K562 (cell line): ENCODE measurements around the gene KCNAB1. TPM values are rescaled to one million over a fixed set of nuclear protein-coding genes. Genes with fewer than 3 reads are reported as not detected.

Source experiments
- ELK3 ChIP-seq: fragments of 450-650 bp; formaldehyde crosslinking; IDR thresholded peaks from 2 replicates; pipeline ENCODE4 v1.4.0; 2020; ENCODE audit warnings: mild to moderate bottlenecking
- MCM7 ChIP-seq, 2 experiments: fragments of 450-650 bp; IDR thresholded peaks; 2 replicates each; pipeline ENCODE4 v1.6.1; 2016 to 2018
- MXD1 ChIP-seq: fragments of 250-450 bp; sonication (Bioruptor Pico); IDR thresholded peaks from 2 replicates; pipeline ENCODE4 v1.8.0; 2021; ENCODE audit warnings: borderline replicate concordance, mild to moderate bottlenecking, moderate library complexity; ENCODE audit not compliant: poor library complexity, severe bottlenecking
- PHF20 ChIP-seq: fragments of 450-650 bp; IDR thresholded peaks from 2 replicates; pipeline ENCODE4 v1.6.1; 2018; ENCODE audit not compliant: partially characterized antibody
- RNF2 ChIP-seq: sonication (generic); IDR thresholded peaks from 2 replicates; pipeline ENCODE4 v1.6.1; 2016
- SIN3A ChIP-seq, 2 experiments: fragments of 150-350 bp in 1 of 2; IDR thresholded peaks; 2 replicates each; pipeline ENCODE4 v1.6.1; 2011 to 2016; ENCODE audit warnings: borderline replicate concordance in 2 of 2, low read depth in 2 of 2, low read length in 2 of 2, mild to moderate bottlenecking in 2 of 2, moderate library complexity in 2 of 2; ENCODE audit not compliant: control insufficient read depth in 1 of 2
- SMC3 ChIP-seq: conservative IDR thresholded peaks from 2 replicates; pipeline ENCODE4 v1.6.1; 2011; ENCODE audit warnings: low read depth, low read length, improper control_type of control experiment; ENCODE audit not compliant: insufficient read depth
- SRSF1 ChIP-seq: fragments of 200-400 bp; formaldehyde crosslinking; IDR thresholded peaks from 2 replicates; pipeline ENCODE4 v1.6.1; 2017; ENCODE audit warnings: mild to moderate bottlenecking, low read depth, low read length, moderate library complexity
- TOE1 ChIP-seq, 2 experiments: fragments of 450-650 bp in 1 of 2; sonication (generic) in 1 of 2; formaldehyde crosslinking in 1 of 2; IDR thresholded peaks; 2 replicates each; pipeline versions ENCODE4 v1.7.1 to v1.8.0; 2016 to 2022; ENCODE audit warnings: borderline replicate concordance in 2 of 2, mild to moderate bottlenecking in 2 of 2, antibody characterized with exemption in 1 of 2, inconsistent platforms in 1 of 2, low read depth in 1 of 2, missing genetic modification reagents in 1 of 2, moderate library complexity in 1 of 2
- ZBTB40 ChIP-seq, 2 experiments: fragments of 450-650 bp in 1 of 2; sonication (generic) in 1 of 2; formaldehyde crosslinking in 1 of 2; IDR thresholded peaks; 2 replicates each; pipeline versions ENCODE4 v1.7.1 to v1.9.0; 2016 to 2022; ENCODE audit warnings: inconsistent platforms in 1 of 2, mild to moderate bottlenecking in 1 of 2, missing genetic modification reagents in 1 of 2
- ZFP36 ChIP-seq: fragments of 150-350 bp; IDR thresholded peaks from 2 replicates; pipeline ENCODE4 v1.6.1; 2018; ENCODE audit warnings: low read length, low read depth; ENCODE audit not compliant: partially characterized antibody
- ZFPM2 ChIP-seq: fragments of 250-450 bp; sonication (Bioruptor Pico); IDR thresholded peaks from 2 replicates; pipeline ENCODE4 v1.5.1; 2022; ENCODE audit warnings: mild to moderate bottlenecking
- ZNF121 ChIP-seq: sonication (generic); formaldehyde crosslinking; conservative IDR thresholded peaks from 2 replicates; pipeline ENCODE4 v1.8.0; 2022; ENCODE audit warnings: missing genetic modification reagents
- ZNF143 ChIP-seq: sonication (generic); formaldehyde crosslinking; IDR thresholded peaks from 2 replicates; pipeline ENCODE4 v1.9.0; 2022; ENCODE audit warnings: mild to moderate bottlenecking, missing genetic modification reagents
- ZNF184 ChIP-seq: sonication (generic); formaldehyde crosslinking; IDR thresholded peaks from 2 replicates; pipeline ENCODE4 v1.5.0; 2020; ENCODE audit warnings: missing genetic modification reagents
- ZNF408 ChIP-seq: fragments of 250-450 bp; sonication (Bioruptor Pico); IDR thresholded peaks from 2 replicates; pipeline ENCODE4 v1.4.0; 2020; ENCODE audit warnings: low read depth, mild to moderate bottlenecking, moderate library complexity
- ZNF707 ChIP-seq: fragments of 250-450 bp; sonication (Bioruptor Pico); conservative IDR thresholded peaks from 2 replicates; pipeline ENCODE4 v1.8.0; 2022; ENCODE audit warnings: inconsistent platforms, mild to moderate bottlenecking, moderate library complexity
- polyA plus RNA-seq, 8 experiments: library from polyadenylated mRNA; depleted of rRNA in 4 of 8; stranded (reverse) in 5 of 8; unstranded in 3 of 8; fragments of >200 nt; fragmentation: Nextera tagmentation in 2 of 8; fragmentation: Illumina TruSeq in 1 of 8; extraction: Ambion mirVana in 2 of 8; extraction: Trizol in 1 of 8; gene quantifications; 2 replicates each; pipeline versions ENCODE4 v1.2.1 to v1.2.3, GENCODE V29; 2011 to 2014; ENCODE audit warnings: inconsistent platforms in 1 of 8, missing spikeins in 1 of 8
- total RNA-seq, 7 experiments: library from RNA; depleted of rRNA in 6 of 7; stranded (reverse); fragments of >200 nt in 6 of 7; fragmentation: Illumina TruSeq in 2 of 7; extraction: Trizol in 2 of 7; gene quantifications; 2 replicates each; pipeline versions ENCODE4 v1.2.1 to v1.2.3, GENCODE V29; 2011 to 2021; ENCODE audit warnings: low replicate concordance in 1 of 7

The KCNAB1 gene
- total and polyA plus RNA-seq, 9 of the 15 experiments (the other 6 are each of a cell fraction or from before 2014, with no cell fraction given) = 0.14 to 1.2 (median 0.51) TPM

DNA sequence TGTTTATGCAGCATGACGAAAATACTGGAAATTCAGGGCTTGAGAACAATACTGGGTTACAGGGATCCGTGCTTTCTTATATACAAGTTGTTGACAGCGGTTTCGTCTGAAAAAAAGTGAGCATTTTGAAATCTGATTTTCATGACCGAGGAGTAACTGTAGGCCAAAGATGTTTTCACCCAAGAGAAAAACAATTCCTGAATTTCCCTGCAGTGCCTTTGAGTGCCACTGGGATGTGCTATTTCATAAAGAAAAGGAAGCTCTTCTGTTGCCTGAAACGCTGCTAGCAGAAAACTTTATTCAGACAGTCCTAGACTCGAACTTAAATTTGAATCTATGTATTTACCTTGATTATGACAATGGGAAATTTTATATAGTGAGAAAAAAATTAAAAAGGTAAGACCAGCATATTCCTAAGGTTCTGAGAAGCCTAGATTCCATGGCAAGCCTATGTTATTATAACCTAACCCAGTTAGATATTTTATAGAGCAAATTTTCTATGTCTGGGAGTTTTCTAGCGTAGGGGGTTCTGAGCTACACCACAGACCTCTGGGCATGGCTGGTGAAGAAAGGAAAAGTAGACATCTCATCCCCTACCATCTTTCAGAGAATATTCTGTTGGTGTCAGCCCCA lies 30.2 kb downstream of the KCNAB1 start (continued):
- TF ChIP-seq MXD1 (CRISPR knock-in tag) = no peak
- TF ChIP-seq ZNF143 = no peak
- peak; percentile 78 for TF ChIP-seq SMC3
- no peak for TF ChIP-seq MCM7 (IDR thresholded peaks at IDR 0.05)
- no peak for TF ChIP-seq SIN3A (IDR thresholded peaks at IDR 0.05; ENCODE audit: borderline replicate concordance in 2 of 2, control insufficient read depth in 1 of 2, low read depth in 2 of 2, low read length in 2 of 2)
- no peak for TF ChIP-seq SRSF1
- TF ChIP-seq ZNF707 = no peak
- no peak for TF ChIP-seq PHF20
- TF ChIP-seq ZNF121 = no peak
- no peak for TF ChIP-seq ZNF184 (CRISPR knock-in tag)
- no peak for TF ChIP-seq ZFPM2 (CRISPR knock-in tag)
- TF ChIP-seq ELK3 (CRISPR knock-in tag) = no peak
- TF ChIP-seq ZFP36 = no peak
- no peak for TF ChIP-seq RNF2
- TF ChIP-seq TOE1 (IDR thresholded peaks at IDR 0.05; ENCODE audit: borderline replicate concordance) = no peak
- no peak for TF ChIP-seq TOE1 (CRISPR knock-in tag; IDR thresholded peaks at IDR 0.05; ENCODE audit: borderline replicate concordance, low read depth)
- peak; percentile 92 for TF ChIP-seq ZBTB40 (IDR thresholded peaks at IDR 0.05)
- peak; percentile 82 for TF ChIP-seq ZBTB40 (CRISPR knock-in tag; IDR thresholded peaks at IDR 0.05)
- no peak for TF ChIP-seq ZNF408 (CRISPR knock-in tag)
